Suppressor macrophage treated with lipopolysaccharide for 1 hour (primary cell): ENCODE measurements around the gene FAM110D.

Source experiments
- DNase-seq, 3 donors: peaks; one replicate each; pipeline ENCODE4 v3.0.0-alpha.2; 2020 to 2022

FAM110D gene

DNA sequence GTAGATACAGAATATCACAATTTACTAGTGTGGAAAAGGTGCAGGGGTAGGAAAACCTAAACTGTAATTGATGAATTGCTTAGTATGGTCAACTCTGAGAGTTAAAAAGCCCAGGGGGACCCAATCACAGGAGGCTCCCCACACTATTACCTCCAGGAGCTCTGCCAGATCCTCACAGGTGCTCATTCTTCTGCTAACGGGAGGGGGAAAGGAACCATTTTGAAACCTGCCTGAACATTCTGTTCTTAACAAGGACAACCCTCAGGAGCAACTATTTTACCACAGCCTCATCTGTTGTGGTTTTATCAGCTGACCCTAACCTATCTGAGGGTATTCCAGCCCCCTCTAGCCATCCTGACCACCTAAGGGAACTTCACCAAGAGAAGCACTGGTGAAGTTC, 28.2 kb upstream of the FAM110D start:
- no peak for DNase-seq

DNA sequence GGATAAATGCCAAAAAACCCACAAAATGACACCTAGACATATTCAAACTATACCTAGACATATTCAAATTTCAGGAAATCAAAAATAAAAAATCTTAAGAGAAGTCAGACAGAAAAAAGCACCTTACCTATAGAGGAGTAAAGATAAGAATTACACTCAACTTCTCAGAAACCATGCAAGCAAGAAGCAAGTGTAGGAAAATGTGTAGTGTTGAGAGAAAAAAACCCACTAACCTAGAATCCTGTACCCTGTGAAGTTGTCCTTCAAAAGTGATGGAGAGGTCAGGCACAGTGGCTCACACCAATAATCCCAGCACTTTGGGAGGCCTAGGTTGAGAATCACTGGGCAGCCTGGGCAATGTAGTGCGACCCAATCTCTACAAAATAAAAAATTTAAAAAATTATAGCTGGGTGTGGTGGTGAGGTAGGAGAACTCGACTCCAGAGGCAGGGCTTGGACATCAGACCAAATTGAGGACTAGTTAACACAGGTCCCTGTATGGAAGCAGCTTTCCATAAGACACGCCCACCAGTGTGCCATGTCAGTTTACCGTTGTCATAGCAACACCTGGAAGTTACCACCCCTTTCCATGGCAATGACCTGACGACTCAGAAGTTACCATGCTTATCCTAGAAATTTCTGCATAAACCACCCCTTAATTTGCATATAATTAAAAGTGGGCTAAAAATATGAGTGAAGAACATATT, 26.6 kb upstream of the FAM110D start:
- no peak for DNase-seq

GRCh38 chr1:26132834-26133167, 26.1 kb upstream of the FAM110D start:
- DNase-seq: no peak

DNA sequence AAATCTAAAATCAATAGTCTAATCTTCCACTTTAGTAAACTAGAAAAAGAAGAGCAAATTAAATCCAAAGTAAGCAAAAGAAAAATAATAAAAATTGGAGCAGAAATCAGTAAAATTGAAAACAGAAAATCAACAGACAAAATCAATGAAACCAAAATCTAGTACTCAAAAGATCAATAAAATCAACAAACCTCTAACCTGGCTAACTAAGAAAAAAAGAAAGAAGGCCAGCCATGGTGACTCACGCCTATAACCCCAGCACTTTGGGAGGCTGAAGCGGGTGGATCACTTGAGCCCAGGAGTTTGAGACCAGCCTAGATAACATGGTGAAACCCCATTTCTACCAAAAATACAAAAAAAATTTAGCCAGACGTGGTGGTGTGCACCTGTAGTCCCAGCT, 24.4 kb upstream of the FAM110D start:
- DNase-seq: no peak

DNA sequence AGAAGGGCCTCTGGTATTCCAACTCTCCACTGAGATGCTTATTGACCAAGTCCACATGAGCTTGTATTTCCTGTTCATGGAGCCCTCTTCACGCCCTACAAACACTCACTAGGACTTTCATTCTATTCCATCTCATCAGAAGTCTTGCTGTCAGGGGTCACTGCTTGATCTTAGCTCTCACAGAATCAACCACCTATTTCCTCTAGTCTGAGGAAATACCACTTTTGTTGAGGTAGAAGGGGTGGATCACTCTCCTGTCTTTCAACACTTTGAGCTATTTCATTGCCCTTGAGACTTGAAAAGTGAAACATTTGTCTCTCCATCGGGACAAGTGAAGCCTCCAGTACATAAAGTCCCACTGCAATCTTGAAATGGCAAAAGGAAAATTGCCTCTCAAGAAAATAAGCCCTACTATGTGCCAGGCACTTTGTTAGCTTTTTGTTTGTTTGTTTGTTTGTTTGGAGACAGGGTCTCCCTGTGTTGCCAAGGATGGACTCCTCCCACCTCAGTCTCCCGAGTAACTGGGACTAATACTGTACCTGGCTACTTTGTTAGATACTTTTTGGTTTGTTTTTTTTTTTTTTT, 19.8 kb upstream of the FAM110D start:
- no peak for DNase-seq

GRCh38 chr1:26142159-26142558, 16.7 kb upstream of the FAM110D start:
- no peak for DNase-seq

- peak; percentile 90 to 91 (median 91) for DNase-seq
These were observed 13.6 kb upstream of the FAM110D start for GRCh38 chr1:26145041-26145959.

DNA sequence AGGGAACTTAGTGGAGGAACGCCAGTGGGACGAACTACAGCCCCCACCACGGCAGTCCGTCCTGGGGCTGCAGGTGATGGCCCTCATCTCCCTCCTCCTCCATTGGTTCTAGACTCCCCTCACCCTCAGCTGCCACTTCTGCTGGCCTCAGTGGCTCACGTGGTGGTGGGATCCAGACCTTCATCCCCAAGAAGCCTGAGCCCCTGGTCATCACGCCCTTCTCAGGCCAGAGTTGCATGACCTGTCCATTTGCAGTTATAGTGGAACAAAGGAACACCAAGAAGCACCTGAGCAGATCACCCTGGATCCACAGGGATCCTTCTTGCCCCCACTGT, 13.0 kb upstream of the FAM110D start:
- no peak for DNase-seq

DNA sequence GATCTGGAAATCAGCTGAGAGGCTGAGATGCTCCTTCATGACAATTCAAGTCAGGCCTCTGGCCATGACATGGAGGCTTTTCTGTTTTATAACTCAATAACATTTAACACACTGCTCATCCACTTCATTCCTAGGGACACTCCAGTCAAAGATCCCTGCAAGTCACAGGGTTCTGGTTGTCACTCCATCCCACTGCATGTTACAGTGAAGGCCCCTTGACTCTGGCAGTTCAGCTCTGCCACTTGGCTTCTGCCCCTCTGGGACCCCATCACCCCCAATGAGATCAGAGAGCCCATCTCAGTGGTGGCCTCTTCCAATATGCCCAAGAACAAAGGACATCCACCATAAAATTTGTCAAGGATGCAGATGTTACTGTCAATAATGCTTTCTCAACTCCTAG, 10.0 kb upstream of the FAM110D start:
- no peak for DNase-seq

DNA sequence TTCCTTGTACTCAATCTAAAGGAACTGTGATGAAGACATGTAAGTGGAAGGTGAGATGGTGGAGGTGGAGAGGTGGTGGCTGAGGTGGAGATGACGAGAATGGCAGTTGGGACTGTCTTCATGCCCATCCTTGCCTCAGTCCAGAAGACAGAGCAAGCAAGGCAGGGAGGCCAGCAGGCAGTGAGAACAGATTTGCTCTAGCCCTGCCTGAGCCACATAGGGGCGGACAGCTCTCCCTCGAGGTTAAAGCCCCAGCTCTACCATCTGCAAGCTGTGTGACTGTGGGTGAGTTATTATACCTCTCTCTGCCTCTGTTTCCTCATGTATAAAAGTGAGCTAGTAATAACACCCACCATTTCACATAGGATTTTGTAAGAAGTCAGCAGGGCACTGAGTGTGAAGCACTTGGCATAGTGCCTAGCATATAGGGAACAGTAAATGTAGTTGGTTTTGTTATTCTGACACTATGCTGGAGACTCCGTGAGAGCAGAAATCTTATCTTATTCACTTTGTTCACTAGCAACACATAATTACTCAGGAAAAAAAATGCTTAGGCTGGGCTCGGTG, 4.8 kb upstream of the FAM110D start:
- peak; percentile 30 to 46 (median 39) for DNase-seq

- no peak for DNase-seq
These were observed 4.1 kb upstream of the FAM110D start for GRCh38 chr1:26154750-26155149.

- no peak for DNase-seq
These were observed 3.3 kb upstream of the FAM110D start for GRCh38 chr1:26155370-26156284.

DNA sequence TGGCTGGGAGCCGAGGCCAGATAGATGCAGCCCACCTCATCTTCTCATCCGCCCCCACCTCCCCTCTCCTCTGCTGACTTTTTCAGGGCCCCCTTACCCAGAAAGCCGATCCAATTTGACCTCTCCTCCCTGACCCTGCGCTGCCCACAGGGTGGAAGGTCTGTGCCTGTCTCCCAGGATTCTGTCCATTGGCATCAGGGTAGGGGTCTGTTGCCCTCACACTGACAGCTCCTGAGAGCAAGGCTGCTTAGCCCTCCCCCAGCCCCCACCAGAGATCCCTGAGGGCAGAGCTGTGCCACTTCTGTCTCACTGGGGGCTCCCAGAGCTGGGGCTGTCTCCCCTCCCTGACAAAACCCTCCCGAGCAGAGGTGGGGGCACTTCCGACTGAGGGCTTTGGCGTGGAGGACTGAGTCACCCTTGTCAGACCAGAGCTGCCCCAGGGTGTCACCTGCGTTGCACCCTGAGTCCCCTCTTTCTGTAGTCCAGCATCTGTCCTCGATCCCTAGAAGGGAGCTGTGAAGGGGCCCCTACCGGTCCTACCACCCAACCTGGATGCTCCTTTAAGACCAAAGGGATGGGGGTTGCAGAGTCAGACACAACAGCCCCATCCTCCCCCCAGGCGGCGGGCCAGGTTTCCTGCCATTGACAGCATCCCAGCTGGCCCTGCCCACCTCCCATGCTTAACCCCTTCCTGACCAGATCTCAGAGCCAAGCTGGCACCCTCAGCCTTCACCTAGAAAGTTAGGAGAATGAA, 2.4 kb upstream of the FAM110D start:
- no peak for DNase-seq

DNA sequence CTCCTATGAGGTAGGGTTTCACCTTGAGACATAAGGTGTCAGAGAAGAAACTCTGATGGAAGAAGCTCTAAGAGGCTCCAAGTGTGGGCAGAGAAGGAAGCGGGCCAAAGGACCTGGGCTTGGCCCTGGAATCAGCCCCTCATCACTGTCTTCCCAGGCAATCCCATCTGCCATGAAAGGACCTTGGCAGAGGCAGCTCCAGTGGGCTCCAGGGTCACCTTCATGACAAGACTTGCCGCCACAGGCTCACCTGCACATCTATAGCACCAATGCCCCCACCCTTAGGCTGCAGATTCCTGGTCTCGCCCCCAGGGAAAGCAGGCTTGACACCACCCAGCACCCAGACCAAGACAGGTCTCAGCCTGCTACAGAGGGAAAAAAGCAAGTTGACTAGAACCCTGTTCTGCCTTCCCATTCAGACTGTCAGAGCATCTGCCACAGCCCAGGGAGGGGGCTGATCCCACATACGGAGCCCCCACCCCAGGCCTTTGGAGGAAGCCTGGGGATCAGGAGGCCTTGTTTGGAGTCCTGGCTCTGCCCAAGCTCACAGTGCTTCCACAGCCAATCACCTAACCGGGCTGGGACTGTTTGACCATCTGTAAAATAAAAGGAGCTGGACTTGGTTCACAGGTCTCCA, 490 bp upstream of the FAM110D start:
- DNase-seq: no peak

DNA sequence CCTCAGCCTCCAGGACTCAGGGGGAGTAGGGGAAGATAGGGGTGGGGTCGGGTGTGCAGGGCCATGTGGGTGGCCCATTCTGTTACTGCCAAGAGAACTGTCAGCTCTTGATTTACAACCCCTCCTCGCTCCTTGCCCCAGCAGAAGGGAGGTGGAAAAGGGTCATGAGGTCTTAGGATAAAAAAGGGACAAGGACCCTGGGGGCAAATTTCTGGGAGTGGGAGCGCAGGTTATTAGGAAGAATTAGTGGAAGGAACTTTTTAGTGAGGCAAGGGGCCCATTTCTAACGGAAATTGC, 812 bp downstream of the FAM110D start:
- DNase-seq: no peak

DNA sequence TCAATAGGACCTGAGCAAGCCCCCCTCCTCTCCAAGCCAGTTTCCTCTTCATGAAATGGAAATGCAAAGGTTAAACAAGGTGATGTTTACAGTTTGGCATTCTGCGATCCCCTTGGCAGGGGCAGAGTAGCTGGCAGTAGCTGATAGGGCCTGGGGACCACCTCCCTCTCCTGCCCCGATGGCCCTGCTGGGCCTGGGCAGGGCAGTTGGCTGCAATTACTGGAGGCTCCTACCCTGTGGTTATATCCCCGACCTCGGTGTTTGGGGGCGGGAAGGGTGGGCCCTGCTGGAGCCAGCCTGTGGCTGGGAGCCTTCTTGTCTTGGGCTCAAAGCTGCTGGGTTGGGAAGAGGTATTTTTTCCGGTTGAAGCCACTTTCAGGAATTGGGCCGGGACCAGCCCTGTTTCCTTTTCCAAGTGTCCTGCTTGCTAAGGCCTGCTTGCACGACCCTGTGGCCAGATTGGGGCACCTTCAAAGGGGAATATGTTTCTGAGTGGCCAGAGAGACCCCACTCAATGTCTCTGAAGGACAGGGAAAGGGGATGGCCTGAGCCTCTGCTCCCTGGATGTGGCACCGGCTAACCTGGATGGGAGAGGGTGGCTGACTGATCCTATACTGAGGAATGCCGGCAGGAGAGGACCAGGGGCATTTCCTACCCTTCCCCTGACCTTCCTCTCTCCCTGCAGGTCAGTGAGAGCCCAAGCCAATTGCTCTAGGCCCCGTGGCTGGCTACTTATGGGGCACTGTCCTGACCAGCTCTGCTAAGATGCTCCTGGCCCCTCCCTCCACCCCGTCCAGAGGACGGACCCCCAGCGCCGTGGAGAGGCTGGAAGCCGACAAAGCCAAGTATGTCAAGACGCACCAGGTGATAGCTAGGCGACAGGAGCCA, 1.9 kb downstream of the FAM110D start:
- no peak for DNase-seq

- DNase-seq: peak; percentile 63 to 84 (median 70)
These were observed 2.7 kb downstream of the FAM110D start for GRCh38 chr1:26161415-26162219.

GRCh38 chr1:26162220-26162709, 3.4 kb downstream of the FAM110D start:
- no peak for DNase-seq

- DNase-seq: no peak
These were observed 4.8 kb downstream of the FAM110D start for GRCh38 chr1:26163684-26164035.
